GM12801 (cell line): ENCODE data around the gene BPIFB3.

Source experiments
- TF ChIP-seq, protein P1 (sequence below): IDR thresholded peaks from one replicate; pipeline ENCODE4 v1.5.1; 2011; ENCODE audit warnings: control low read depth; ENCODE audit not compliant: insufficient read length; ENCODE audit errors: extremely low read depth

Gene BPIFB3

DNA sequence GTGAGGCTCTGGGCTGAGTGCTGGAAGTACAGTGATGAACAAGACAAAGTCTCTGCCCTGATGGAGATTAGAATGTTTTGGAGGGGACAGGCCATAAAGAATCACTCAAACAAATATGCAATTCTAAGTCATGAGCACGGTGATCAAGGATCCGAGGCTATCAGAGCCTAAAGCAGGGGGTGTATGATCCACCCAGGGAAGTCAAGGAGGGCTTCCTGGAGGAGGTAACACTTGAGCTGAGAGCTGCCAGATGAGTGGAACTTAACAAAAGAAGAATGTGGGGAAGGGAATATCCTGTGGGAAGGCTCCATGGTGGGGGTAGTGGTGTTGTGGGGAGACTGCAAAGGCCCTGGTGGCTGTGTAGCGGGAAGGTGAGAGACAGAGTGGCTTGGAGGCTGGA lies 38.0 kb downstream of the BPIFB3 start:
- TF ChIP-seq, protein P1, sequence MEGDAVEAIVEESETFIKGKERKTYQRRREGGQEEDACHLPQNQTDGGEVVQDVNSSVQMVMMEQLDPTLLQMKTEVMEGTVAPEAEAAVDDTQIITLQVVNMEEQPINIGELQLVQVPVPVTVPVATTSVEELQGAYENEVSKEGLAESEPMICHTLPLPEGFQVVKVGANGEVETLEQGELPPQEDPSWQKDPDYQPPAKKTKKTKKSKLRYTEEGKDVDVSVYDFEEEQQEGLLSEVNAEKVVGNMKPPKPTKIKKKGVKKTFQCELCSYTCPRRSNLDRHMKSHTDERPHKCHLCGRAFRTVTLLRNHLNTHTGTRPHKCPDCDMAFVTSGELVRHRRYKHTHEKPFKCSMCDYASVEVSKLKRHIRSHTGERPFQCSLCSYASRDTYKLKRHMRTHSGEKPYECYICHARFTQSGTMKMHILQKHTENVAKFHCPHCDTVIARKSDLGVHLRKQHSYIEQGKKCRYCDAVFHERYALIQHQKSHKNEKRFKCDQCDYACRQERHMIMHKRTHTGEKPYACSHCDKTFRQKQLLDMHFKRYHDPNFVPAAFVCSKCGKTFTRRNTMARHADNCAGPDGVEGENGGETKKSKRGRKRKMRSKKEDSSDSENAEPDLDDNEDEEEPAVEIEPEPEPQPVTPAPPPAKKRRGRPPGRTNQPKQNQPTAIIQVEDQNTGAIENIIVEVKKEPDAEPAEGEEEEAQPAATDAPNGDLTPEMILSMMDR = no peak

DNA sequence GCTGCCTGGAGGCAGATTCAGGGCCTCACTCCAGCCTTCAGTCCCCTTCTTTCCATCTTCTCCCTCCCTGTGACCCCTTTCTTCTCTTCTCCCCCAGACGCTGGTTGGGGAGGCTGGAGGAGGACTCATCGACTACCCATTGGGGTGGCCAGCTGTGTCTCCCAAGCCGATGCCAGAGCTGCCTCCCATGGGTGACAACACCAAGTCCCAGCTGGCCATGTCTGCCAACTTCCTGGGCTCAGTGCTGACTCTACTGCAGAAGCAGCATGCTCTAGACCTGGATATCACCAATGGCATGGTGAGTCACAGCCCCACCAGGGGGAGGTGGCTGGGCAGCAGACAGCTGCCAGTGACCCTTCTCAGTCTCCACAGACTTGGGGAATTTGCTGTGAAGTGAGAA lies 38.7 kb downstream of the BPIFB3 start:
- TF ChIP-seq, protein P1 = no peak

DNA sequence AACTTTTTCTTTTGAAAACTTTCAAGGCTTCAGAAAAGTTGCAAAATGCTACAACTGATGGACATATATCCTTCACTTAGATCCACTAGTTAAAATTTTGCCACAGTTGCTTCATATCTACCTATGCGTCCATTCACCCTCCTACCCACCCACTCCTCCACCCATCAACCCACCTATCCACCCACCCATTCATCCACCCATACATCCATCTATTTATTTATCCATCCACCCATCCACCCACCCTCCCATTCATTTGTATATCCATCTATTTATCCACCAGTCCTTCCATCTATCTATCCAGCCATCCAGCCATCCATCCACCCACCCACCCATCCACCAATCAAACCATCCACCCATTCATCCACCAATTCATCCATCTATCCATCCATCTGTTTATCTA lies 39.4 kb downstream of the BPIFB3 start:
- TF ChIP-seq, protein P1 = no peak

DNA sequence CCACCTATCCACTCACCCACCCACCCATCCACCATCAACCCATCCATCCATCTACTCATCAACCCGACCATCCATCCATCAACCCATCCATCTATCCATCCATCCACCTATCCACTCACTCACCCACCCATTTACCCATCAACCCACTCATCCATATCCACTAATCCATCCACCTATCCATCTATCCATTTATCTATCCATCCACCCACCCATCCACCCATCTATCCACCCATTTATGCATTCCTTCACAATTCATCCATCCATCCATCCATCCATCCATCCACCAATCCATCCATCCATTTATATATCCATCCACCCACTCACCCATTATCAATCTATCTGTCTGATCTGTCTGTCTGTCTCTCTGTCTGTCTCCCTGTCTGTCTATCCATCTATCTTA lies 39.9 kb downstream of the BPIFB3 start:
- TF ChIP-seq, protein P1 = no peak

DNA sequence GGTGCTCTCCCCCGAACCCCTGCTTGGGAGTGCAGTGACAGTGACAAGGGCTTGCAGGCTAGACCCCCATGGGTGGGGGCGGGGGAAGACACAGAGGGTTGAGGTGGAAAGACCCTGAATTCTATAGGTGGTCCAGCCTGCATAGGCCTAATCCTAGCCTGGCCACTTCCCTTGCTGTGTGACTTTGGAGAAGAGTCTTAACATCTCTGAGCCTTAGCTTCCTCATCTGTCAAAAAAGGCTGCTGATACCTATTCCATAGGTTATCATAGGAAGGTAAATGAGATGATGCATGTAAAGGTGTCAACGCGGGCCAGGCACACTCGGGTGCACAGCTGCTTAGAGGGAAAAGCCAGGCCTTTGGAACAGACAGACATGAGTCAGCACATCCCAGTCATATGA lies 41.5 kb downstream of the BPIFB3 start:
- TF ChIP-seq, protein P1 = no peak

DNA sequence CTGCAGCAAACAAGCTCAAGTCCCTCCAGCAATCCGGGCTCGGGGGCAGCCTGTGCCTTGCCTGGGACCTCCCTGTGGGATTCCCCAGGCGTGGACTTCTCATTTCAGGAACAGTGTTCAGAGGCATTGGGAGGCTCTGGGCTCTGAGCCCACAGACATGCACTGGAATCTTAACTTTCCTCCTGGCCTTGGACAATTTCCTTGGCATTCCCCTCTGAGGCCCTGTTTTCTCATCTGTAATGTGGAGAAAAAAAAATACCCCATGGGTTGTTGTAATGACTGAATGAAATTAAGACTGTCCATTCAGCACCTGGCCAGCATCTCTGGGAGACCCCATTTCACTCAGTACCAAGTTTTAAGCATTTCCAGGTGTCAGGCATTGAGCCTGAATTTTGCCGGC lies 43.3 kb downstream of the BPIFB3 start:
- TF ChIP-seq, protein P1 = no peak

DNA sequence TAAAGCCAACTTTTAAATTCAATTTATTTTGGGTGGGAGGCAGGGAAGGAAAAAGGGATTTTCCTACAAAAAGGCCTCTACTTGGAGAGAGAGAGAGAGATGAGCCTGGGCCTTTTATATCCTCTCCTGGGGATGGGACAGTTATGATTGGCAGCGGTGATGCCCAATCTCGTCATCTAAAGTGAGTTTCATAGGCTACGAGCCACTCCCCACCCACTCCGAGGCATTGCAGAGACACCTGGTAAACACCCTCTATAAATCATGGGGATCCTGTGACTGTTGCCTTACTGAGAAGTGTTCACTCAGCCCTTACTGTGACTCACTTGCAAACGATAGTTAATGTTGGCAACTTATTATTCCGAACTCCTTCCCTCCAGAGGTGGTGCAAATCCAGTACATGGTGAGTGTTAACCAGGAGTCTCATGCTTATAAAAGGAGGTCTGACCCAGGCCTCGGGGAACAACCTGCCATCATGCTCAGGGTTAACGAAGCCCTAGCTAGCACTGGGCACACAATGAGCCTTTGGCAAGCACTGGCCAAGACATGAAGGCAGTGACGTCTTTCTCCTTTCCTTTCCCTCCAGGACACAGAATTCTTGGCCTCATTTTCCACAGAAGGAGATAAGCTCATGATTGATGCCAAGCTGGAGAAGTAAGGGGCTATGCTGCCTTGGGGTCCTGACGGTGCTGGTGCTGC lies 46.3 kb downstream of the BPIFB3 start:
- TF ChIP-seq, protein P1 = no peak

DNA sequence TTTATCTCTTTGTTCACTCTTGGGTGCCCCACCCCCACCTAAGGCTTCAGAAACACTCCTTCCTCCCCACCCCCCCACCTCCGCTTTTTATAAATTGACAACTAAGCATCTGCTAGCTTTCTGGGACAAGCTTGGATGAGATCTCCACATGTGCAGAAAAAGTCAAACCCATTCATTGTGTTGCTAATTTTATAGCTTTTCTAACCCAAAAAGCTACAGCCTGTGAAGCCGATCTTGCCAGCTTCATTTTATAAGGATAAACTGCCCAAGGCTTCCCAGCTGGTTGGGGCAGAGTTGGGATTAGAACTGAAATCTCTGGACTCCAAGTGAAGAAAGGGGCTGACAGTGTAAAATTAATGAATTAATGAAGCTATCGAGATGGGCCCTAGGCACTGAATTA lies 49.9 kb downstream of the BPIFB3 start:
- TF ChIP-seq, protein P1 = no peak
